GM12878 (cell line): ENCODE data around the gene PRMT7. TPM values are rescaled to one million over a fixed set of nuclear protein-coding genes. Genes with fewer than 3 reads are reported as not detected.

Experiments used
- ATAC-seq: fragments of 200-7000 bp; cut with Tn5 transposase; 3 replicates; pipeline ENCODE4 v1.9.1; 2020; ENCODE audit warnings: mild to moderate bottlenecking, moderate library complexity
- BruUV-seq: library from RNA; stranded (reverse); fragments of 400-500 nt; replicated peaks from 2 replicates; lab custom pipeline; 2021; lab: Mats Ljungman, UMichigan
- CTCF ChIA-PET: fragments of 300-600 bp; sonication (Branson Sonifier 250); formaldehyde crosslinking; extraction: SDS; loops from one replicate; lab custom pipeline; 2021; ENCODE audit warnings: inconsistent platforms; lab: Yijun Ruan, JAX
- POLR2A ChIA-PET: fragments of 350-600 bp; formaldehyde crosslinking; extraction: SDS; loops from one replicate; lab custom pipeline; 2021; ENCODE audit warnings: inconsistent platforms; lab: Charles Lee
- RAD21 ChIA-PET: fragments of 300-600 bp; sonication (Branson Sonifier 250); formaldehyde crosslinking; loops from one replicate; lab custom pipeline; 2023; ENCODE audit warnings: antibody characterized with exemption; ENCODE audit not compliant: unreplicated experiment; lab: Charles Lee
- SMC1A ChIA-PET: fragments of 300-600 bp; sonication (Branson Sonifier 250); formaldehyde crosslinking; loops from one replicate; lab custom pipeline; 2023; ENCODE audit not compliant: unreplicated experiment, uncharacterized antibody; lab: Charles Lee
- DNase-seq: peaks from one replicate; pipeline ENCODE4 v3.0.0-alpha.2; 2011; ENCODE audit warnings: low read depth, low spot score
- FAIRE-seq: peaks from 3 replicates; lab custom pipeline; 2011; peaks lifted over from hg19 to GRCh38; lab: Jason Lieb, UNC
- H2AFZ ChIP-seq: 2 replicates; pipeline ENCODE4 v1.6.0; 2011; ENCODE audit warnings: low read depth, low read length, control low read depth; ENCODE audit not compliant: control insufficient read depth
- H3K27ac ChIP-seq: 2 replicates; pipeline ENCODE4 v1.5.1; 2011; ENCODE audit warnings: control low read depth; ENCODE audit not compliant: control insufficient read depth, insufficient read depth
- H3K27me3 ChIP-seq, 2 experiments: replicated peaks in 1 of 2; 2 replicates each; pipeline versions ENCODE4 v1.6.0 to v1.6.1; 2011; ENCODE audit warnings: low read length in 1 of 2; ENCODE audit not compliant: control insufficient read depth in 2 of 2, insufficient read depth in 2 of 2
- H3K36me3 ChIP-seq, 2 experiments: 2 replicates each; pipeline ENCODE4 v1.5.1; 2011; ENCODE audit warnings: low read length in 1 of 2; ENCODE audit not compliant: control insufficient read depth in 2 of 2, insufficient read depth in 2 of 2
- H3K4me1 ChIP-seq: 2 replicates; pipeline ENCODE4 v1.6.1; 2011; ENCODE audit warnings: mild to moderate bottlenecking, low read length, moderate library complexity, mixed read lengths; ENCODE audit not compliant: control insufficient read depth, insufficient read depth
- H3K4me2 ChIP-seq: 2 replicates; pipeline ENCODE4 v1.6.0; 2011; ENCODE audit warnings: control low read depth; ENCODE audit not compliant: control insufficient read depth, insufficient read depth
- H3K4me3 ChIP-seq: fragments of 200-600 bp; sonication (generic); 2 replicates; pipeline ENCODE4 v1.5.1; 2016
- H3K79me2 ChIP-seq: 2 replicates; pipeline ENCODE4 v1.6.0; 2011; ENCODE audit warnings: low read length; ENCODE audit not compliant: control insufficient read depth, insufficient read depth
- H3K9ac ChIP-seq: 2 replicates; pipeline ENCODE4 v1.8.0; 2011; ENCODE audit warnings: low read length, control low read depth, mixed read lengths; ENCODE audit not compliant: control insufficient read depth, insufficient read depth
- H3K9me3 ChIP-seq: replicated peaks from 3 replicates; pipeline ENCODE4 v1.5.1; 2011; ENCODE audit warnings: mild to moderate bottlenecking, low read length; ENCODE audit not compliant: control insufficient read depth, insufficient read depth
- H4K20me1 ChIP-seq: 2 replicates; pipeline ENCODE4 v1.6.0; 2011; ENCODE audit not compliant: control insufficient read depth, insufficient read depth
- KLF5 ChIP-seq: fragments of 450-650 bp; IDR thresholded peaks from 2 replicates; pipeline ENCODE4 v1.6.1; 2014; ENCODE audit warnings: mild to moderate bottlenecking; ENCODE audit not compliant: partially characterized antibody
- MTA2 ChIP-seq: fragments of 450-650 bp; IDR thresholded peaks from 2 replicates; pipeline ENCODE4 v1.6.1; 2016; ENCODE audit warnings: low read depth, mild to moderate bottlenecking, moderate library complexity
- PAX8 ChIP-seq: fragments of 450-650 bp; IDR thresholded peaks from 2 replicates; pipeline ENCODE4 v1.6.1; 2017; ENCODE audit warnings: mild to moderate bottlenecking, moderate library complexity
- PKNOX1 ChIP-seq: fragments of 450-650 bp; IDR thresholded peaks from 2 replicates; pipeline ENCODE4 v1.6.1; 2016; ENCODE audit warnings: mild to moderate bottlenecking
- SPI1 ChIP-seq: IDR thresholded peaks from 2 replicates; pipeline ENCODE4 v1.6.1; 2011; ENCODE audit warnings: low read depth, mild to moderate bottlenecking, low read length, moderate library complexity, borderline replicate concordance; ENCODE audit not compliant: insufficient read depth
- TCF7 ChIP-seq: IDR thresholded peaks from 2 replicates; pipeline ENCODE4 v1.6.1; 2014; ENCODE audit warnings: antibody characterized with exemption, borderline replicate concordance
- WGBS: methylation state at CpG from one replicate; pipeline ENCODE4 v1.1.6; 2016; ENCODE audit warnings: low lambda C conversion rate; ENCODE audit not compliant: insufficient replicate concordance, insufficient coverage; ENCODE audit errors: missing lambda C conversion rate; 5-methylcytosine and 5-hydroxymethylcytosine counted together
- in situ Hi-C: fragments of 300-500 bp; cut with MboI; formaldehyde crosslinking; loops from 9 replicates; pipeline ENCODE4 v1.14.3; 2018; ENCODE audit warnings: mixed read lengths
- intact Hi-C: fragments of 100-400 bp; cut with micrococcal nuclease; formaldehyde crosslinking; loops from one replicate; pipeline ENCODE4 v1.14.2; 2022; ENCODE audit not compliant: unreplicated experiment
- polyA plus RNA-seq, 11 experiments: library from polyadenylated mRNA; depleted of rRNA in 4 of 11; unstranded in 6 of 11; stranded (reverse) in 5 of 11; fragments of >200 nt; fragmentation: Nextera tagmentation in 4 of 11; fragmentation: Illumina TruSeq in 1 of 11; extraction: Ambion mirVana in 4 of 11; extraction: Trizol in 1 of 11; gene quantifications; 1 replicate in 1 of 11; 2 replicates in 10 of 11; pipeline versions ENCODE4 v1.2.1 to v1.2.3, GENCODE V29; 2011 to 2016; ENCODE audit warnings: inconsistent platforms in 2 of 11, missing spikeins in 2 of 11, low read depth in 1 of 11
- total RNA-seq, 4 experiments: library from RNA; depleted of rRNA in 3 of 4; stranded (reverse); fragments of >200 nt in 3 of 4; fragmentation: Illumina TruSeq in 1 of 4; extraction: Trizol in 1 of 4; gene quantifications; 2 replicates each; pipeline versions ENCODE4 v1.2.1 to v1.2.3, GENCODE V29; 2013 to 2021

The PRMT7 gene
- total and polyA plus RNA-seq, 10 of the 15 experiments (the other 5 are each of a cell fraction or from before 2014, with no cell fraction given): 5.1 to 56.1 (median 42.0) TPM

- H2AFZ ChIP-seq: no peak overlapping the region
- ChIA-PET CTCF (interaction anchor here (1.5 kb wide), 1 partner anchor 48 kb away, joined by 8 read pairs; no protein-coding TSS in a partner anchor), POLR2A (interaction anchor here (3.8 kb wide), 1 partner anchor 46 kb away, joined by 20 read pairs; the partner anchor contains the start of gene SLC7A6), SMC1A (interaction anchor here (1.4 to 1.6 kb wide), 2 partner anchors 20 to 40 kb away, joined by 3 read pairs; no protein-coding TSS in a partner anchor), RAD21 (interaction anchor here (0.7 kb wide), 1 partner anchor 48 kb away, joined by 3 read pairs; no protein-coding TSS in a partner anchor)
- H3K4me3 ChIP-seq: peak overlapping the region; percentile 95
- no TSS peak for BruUV-seq
- peaks cover 51% of the 10 kb centered on the region for H3K79me2 ChIP-seq
- H3K27ac ChIP-seq: peak overlapping the region; percentile 76
- no peak for TF ChIP-seq MTA2
- peak; percentile 42 for TF ChIP-seq PKNOX1
- TF ChIP-seq KLF5: no peak
- no peak for TF ChIP-seq SPI1
- no peak for TF ChIP-seq TCF7
- no peak for TF ChIP-seq PAX8
- intact Hi-C loops: loop anchor here (2.0 kb wide), 1 partner anchor 45 kb away; the partner anchor contains the start of gene SLC7A6
- ATAC-seq: no peak
- H3K36me3 ChIP-seq: peaks cover 0 to 18% of the 10 kb centered on the region in 2 experiments; a peak in 2 of 4 replicates
- H3K27me3 ChIP-seq: no peaks in the 10 kb centered on the region
- H3K9me3 ChIP-seq: no peaks in the 10 kb centered on the region
- H3K4me2 ChIP-seq: peak overlapping the region; percentile 79
- no peak for DNase-seq
- H3K4me1 ChIP-seq: 0 out of 2 replicates have a peak, but pooled peaks cover 3% of the 10 kb centered on the region
- no peaks in the 10 kb centered on the region for H4K20me1 ChIP-seq
- in situ Hi-C loops: no loop called here
- FAIRE-seq: no peak
- WGBS: 15% methylated on average over 6 of the region's 6 CpGs
- H3K9ac ChIP-seq: peak overlapping the region; percentile 74
These were observed 1.0 kb upstream of the PRMT7 start for GRCh38 chr16:68309799-68310198.
